Endothelial cell of umbilical vein (primary cell): ENCODE results near the gene PSG5.
"Not testable (repeated sequence)": the region's sequence is repeated elsewhere in the genome, so short reads cannot be mapped to it uniquely, and the experiment has no call there.

Source experiments
- EZH2 ChIP-seq: IDR thresholded peaks from 2 replicates; pipeline ENCODE4 v1.6.1; 2012; ENCODE audit warnings: borderline replicate concordance, low read depth, mild to moderate bottlenecking, moderate library complexity, low read length, inconsistent platforms; ENCODE audit not compliant: severe bottlenecking
- FOS ChIP-seq: IDR thresholded peaks from 2 replicates; pipeline ENCODE4 v1.6.1; 2011; ENCODE audit warnings: mild to moderate bottlenecking, low read length, moderate library complexity, borderline replicate concordance; ENCODE audit not compliant: insufficient read depth
- POLR2A ChIP-seq: IDR thresholded peaks from 2 replicates; pipeline ENCODE4 v1.6.1; 2012; ENCODE audit warnings: low read depth, mild to moderate bottlenecking, control low read depth, low read length
- POLR2AphosphoS5 ChIP-seq: IDR thresholded peaks from 2 replicates; pipeline ENCODE4 v1.6.1; 2012; ENCODE audit warnings: low read depth, mild to moderate bottlenecking, control low read depth, low read length, moderate library complexity; ENCODE audit not compliant: insufficient read depth
- TF ChIP-seq, protein P1 (sequence below), 2 donors: IDR thresholded peaks; 1 replicate in 1 of 2; 2 replicates in 1 of 2; pipeline ENCODE4 v1.5.1; 2011; ENCODE audit warnings: low read length in 2 of 2, mild to moderate bottlenecking in 2 of 2, moderate library complexity in 2 of 2, control low read depth in 1 of 2, inconsistent platforms in 1 of 2, low read depth in 1 of 2; ENCODE audit not compliant: insufficient read depth in 1 of 2; ENCODE audit errors: extremely low read depth in 1 of 2
- TF ChIP-seq, protein P2 (sequence below): IDR thresholded peaks from 2 replicates; pipeline ENCODE4 v1.6.1; 2011; ENCODE audit not compliant: insufficient read depth, insufficient read length

DNA sequence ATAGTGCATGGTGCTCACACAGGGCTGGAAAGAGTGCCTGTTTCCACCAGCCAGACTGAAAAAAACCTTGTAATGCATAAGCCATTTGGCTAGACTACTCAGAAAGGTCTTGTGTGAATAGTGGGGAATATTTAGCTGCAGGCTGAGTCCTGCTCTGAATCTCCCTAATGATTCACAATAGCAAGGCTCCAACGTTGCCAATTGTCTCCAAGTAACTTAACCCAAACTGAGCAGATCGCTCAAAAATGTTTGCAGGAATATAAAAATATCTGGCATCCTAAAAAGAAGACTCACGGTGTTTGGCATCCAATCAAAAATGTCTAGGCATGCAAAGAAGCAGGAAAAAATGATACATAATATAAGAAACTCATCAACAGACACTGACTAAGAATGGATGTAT lies 59.0 kb downstream of the PSG5 start:
- TF ChIP-seq, protein P1, sequence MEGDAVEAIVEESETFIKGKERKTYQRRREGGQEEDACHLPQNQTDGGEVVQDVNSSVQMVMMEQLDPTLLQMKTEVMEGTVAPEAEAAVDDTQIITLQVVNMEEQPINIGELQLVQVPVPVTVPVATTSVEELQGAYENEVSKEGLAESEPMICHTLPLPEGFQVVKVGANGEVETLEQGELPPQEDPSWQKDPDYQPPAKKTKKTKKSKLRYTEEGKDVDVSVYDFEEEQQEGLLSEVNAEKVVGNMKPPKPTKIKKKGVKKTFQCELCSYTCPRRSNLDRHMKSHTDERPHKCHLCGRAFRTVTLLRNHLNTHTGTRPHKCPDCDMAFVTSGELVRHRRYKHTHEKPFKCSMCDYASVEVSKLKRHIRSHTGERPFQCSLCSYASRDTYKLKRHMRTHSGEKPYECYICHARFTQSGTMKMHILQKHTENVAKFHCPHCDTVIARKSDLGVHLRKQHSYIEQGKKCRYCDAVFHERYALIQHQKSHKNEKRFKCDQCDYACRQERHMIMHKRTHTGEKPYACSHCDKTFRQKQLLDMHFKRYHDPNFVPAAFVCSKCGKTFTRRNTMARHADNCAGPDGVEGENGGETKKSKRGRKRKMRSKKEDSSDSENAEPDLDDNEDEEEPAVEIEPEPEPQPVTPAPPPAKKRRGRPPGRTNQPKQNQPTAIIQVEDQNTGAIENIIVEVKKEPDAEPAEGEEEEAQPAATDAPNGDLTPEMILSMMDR (IDR thresholded peaks at IDR 0.05; ENCODE audit: extremely low read depth in 1 of 2, insufficient read depth in 1 of 2, low read depth in 1 of 2, low read length in 2 of 2) = not testable (repeated sequence)
- TF ChIP-seq, protein P2, sequence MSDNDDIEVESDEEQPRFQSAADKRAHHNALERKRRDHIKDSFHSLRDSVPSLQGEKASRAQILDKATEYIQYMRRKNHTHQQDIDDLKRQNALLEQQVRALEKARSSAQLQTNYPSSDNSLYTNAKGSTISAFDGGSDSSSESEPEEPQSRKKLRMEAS = not testable (repeated sequence)
- not testable (repeated sequence) for TF ChIP-seq POLR2A, POLR2AphosphoS5, EZH2, FOS
